Kasumi-1 (cell line): ENCODE results near the gene TMEM209.

Experiments
- DNase-seq, 2 experiments: peaks; one replicate each; lab custom pipeline; 2025; lab: John Stamatoyannopoulos, UW

Gene TMEM209

GRCh38 chr7:130143986-130144311 is 61.3 kb downstream of the TMEM209 start:
- no peak for DNase-seq

DNA sequence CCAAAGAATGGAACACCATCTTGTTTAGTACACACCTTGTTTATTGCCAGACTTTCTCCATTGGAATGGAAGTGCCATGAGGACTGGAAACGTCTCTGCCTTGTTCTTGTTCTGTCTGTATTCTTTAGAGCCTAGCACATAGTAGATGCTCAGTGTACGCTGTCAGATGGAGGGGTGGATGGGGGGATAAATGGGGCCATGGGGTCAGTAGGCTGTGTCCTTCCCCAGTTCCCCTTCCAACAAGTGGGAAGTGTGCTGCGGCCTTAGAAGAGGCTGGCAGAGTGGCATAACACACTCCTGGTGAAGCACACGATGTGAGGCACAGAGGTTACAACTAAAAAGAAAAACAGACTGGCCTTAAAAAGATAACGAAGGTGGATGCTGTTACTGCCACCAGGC is 61.9 kb downstream of the TMEM209 start:
- DNase-seq, result no peak

GRCh38 chr7:130142654-130143333 is 62.4 kb downstream of the TMEM209 start:
- DNase-seq, result no peak

DNA sequence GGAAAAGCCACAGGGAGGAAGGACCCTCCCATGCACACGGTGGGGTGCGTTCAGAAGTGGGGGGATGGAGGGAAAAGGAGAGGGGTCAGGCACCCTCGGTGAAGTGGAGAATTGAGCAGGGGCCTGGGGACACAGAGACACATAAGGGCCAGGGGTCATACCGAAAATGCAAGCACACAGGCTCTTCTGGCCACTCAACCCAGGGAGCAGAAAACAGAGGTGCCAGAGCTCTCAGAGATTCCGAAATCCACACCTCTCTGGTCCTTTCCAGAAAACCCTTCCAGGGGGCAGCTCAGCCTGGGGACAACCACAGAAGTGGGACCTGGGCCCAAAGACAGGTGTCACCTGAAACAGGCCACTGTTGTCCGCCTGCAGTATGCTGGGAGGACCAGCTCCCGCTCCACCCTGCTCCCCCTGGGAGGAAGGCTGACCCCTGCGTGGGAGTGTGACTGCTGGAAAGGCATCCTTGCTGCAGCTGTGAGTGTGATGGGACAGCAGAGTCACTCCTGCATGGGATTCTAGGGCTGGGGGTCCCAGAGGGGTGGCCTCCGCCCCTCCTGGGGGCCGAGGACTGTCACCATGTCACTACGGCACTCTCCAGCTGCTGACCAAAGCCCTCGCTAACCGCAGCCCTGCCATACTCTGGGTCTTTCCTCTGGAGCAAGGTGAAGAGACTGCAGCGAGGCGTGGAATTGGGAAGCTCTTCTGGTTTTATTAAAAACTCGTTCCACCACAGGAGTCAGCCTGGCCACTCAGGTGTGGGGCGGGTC is 63.1 kb downstream of the TMEM209 start:
- DNase-seq, result no peak

DNA sequence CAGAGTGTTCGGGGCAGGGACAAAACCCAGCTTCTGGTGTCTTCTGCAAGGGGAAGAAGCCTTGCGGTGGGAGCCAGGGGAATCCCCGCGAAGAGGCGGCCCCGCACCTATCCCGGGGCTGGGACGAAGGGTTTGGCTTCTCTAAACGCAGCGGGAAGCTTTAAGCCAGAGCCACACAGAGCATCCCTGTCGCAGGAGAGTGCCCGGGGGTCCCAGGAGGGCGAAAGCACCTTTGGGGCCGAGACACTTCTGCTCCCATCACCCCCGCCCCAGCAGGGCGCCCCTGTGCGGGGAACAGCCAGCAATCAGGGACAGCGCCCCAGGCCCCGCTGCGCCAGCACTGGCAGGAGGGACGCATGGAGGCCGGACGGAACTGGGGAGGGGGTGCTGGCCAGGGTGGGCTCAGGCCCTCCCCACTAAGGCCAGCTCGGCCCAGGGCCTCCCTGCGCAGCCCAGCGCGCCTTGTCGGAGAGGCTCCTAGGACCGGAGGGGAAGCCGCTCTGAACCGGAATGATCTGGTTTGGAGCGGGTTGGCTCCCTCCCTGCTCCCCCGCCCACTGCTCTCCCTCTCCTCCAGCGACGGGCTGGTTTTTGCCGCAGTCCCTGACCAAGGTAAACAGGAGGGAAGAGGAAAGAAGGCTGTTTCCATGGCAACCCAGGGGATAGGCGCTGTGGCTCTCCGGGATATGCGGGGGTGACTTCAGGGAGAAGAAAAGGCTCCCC is 63.9 kb downstream of the TMEM209 start:
- DNase-seq, result no peak

- DNase-seq, result no peak
These were observed 64.5 kb downstream of the TMEM209 start for GRCh38 chr7:130140551-130141160.

- DNase-seq, result no peak
These were observed 65.8 kb downstream of the TMEM209 start for GRCh38 chr7:130139193-130139960.

DNA sequence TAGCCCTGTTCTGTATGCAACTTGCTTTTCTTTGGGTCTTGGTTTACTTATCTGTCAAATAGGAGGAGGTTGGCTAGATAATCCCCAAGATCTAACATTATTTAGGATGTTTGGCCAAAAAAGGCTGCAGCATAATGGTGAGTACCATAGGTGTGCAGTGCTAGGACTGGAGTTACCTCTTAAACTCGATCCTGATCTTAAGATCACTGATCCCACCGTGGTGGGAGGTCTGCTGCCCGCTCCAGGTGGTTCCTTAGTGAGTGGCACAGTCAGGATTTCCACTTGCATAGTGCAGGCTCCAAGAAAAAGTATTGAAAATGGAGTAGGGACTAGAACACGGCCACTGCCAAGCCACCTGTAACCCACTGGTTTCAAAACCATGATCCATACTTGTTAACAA is 68.0 kb downstream of the TMEM209 start:
- DNase-seq, result no peak

DNA sequence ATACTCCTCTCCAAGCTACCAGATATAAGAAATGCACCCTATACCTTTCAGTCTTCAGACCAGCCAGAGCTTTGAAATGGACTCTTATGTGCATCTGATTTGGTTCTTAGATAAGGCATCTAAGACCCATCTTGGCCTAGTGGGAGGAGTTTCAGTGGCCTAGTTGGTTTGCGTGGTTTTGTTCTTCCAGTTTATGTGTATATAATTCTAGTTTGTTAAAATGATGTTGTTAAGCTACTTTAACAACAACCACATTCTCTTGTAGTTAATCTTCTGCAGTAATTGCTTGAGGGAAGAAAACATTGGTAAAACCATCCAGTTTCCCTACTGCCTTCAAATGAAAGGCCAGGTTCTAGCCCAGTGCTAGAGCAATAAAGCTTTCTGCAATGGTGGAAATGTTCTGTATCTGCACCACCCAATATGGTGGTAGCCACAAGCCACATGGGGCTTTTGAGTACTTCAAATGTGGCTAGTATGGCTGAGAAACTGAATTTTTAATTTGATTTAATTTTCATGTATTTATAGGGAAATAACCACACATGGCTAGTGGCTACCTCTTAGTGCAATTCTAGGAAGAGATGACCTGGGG is 68.5 kb downstream of the TMEM209 start:
- no peak for DNase-seq

- no peak for DNase-seq
These were observed 69.7 kb downstream of the TMEM209 start for GRCh38 chr7:130135208-130136205.

DNA sequence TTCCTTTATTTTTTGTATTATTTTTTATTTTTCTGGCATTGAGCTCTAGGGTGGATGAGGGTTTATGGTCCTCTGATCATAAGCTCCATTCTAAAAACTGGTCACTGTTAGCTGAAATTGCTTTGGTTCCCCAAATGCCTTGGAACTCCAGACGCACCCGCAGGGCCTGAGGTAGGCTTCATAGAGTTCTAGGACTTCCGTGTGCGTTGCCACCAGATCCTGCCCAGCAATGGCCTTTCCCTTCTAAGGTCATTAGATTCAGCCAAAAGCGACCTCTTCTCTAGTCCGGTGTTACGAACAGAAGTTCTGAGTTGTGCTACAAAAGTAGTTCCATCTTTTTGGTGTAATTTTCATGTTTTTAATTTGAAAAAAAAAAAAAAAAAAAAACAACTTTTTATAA is 70.5 kb downstream of the TMEM209 start:
- DNase-seq, result no peak

DNA sequence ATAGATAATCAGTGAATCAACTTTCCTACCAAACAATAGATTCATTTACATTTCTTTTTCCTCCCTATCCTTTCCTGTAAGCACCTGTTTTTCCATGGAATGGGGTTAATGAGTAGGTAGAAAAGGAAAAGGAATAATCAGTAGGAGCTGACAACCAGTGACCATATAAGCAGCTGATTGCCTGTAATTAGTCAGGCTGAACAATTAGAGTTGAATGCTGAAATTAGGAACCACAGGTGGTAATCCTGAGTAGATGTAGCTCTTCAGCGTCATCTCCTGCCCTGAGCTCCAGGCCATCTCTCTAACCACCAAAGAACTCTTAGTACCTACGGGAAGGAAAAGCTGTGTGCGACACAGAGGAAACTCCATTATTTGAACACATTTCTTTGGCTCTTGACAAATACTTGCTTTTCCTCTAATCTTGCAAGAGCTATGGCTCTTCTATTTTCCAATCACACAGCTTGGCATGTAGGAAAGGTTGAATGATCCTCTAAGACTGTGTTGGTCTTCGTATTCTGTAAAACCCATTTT is 71.0 kb downstream of the TMEM209 start:
- DNase-seq, result no peak

DNA sequence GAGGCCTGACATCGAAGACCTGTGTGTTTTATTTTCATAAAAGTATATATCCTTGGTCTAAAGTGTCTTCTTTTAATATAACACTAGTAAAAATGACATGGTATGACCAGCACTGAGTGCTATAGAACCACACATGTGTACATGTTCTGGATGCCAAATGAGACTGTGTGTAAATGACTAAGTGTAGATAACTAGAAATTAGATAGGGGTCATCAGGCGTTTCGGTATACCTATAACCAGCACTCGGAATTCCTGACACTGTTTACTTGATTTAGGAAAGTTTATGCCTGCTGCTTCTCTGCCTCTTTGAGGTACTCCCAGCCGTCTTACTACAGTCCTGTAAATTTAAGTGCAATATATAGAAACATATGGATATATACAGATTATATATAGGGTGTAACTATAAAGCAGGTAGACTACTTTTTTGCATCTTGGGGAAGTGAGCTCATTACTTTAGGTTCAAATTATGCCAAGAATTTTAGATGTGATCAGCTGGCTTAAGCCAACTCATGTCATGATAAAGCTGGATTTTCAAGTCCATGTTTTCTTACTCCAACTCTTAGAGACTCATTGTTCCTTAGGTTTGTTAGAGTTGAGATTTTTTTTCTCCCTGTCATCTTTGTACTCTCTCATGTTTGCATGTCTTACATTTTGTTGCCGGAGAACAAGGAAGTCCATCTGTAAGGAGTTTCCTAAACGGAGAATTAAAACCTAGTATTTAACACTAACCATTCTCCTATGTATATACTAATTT is 72.0 kb downstream of the TMEM209 start:
- no peak for DNase-seq

GRCh38 chr7:130131964-130132875 is 73.0 kb downstream of the TMEM209 start:
- DNase-seq, result no peak

DNA sequence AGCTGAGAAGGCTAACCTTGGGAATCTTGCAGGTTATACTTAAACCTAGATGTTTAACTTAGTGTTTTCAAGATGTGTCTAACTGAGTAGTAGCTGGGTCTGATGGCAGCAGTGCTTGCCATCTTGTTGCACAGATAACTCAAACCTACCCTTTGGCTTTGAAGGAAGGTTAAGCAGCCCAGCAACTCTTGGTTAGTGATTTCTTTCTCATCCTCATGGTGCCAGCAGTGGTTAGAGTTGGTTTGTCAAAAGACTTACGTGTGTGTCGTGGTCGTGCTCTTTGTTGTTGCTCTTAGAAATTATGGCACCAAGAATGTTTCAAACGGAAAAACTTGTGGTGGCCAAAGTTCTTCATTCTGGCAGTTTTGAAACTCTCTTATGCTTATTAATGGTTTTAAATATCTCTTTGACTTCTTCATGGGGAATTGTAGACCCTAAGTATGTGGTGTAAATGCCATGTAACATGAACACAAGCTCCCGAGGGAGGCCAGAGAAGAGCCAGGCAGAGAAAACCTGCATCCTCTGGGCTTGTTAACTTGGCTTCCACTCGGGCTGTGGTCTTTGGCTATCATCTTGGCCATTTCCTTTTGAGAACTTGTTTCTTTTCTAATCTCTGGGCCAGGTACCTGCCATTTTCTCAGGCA is 73.9 kb downstream of the TMEM209 start:
- no peak for DNase-seq

GRCh38 chr7:130129011-130129411 is 76.2 kb downstream of the TMEM209 start:
- DNase-seq, result no peak

- no peak for DNase-seq
These were observed 77.3 kb downstream of the TMEM209 start for GRCh38 chr7:130127821-130128317.
